GM21737 (cell line): ENCODE results near the gene CNTN6.

Experiments
- ATAC-seq: cut with Tn5 transposase; IDR thresholded peaks from one replicate; pipeline ENCODE4 v1.9.1; 2021; ENCODE audit warnings: mild to moderate bottlenecking, moderate library complexity; ENCODE audit not compliant: unreplicated experiment

CNTN6 gene

GRCh38 chr3:1092771-1093170 is at the start of gene CNTN6:
Gene CNTN6, plus strand, starts transcription at chr3:1093024. Its CDS starts 54,985 bp downstream, at chr3:1148009.
- ATAC-seq, result no peak

- ATAC-seq, result no peak
Observed at GRCh38 chr3:1048558-1048957, 44.3 kb upstream of the CNTN6 start.

- no peak for ATAC-seq
Observed at GRCh38 chr3:1055870-1056269, 37.0 kb upstream of the CNTN6 start.

- no peak for ATAC-seq
Observed at GRCh38 chr3:1056744-1057143, 36.1 kb upstream of the CNTN6 start.

GRCh38 chr3:1057436-1057835 is 35.4 kb upstream of the CNTN6 start:
- no peak for ATAC-seq

GRCh38 chr3:1068985-1069384 is 23.8 kb upstream of the CNTN6 start:
- ATAC-seq, result no peak

- no peak for ATAC-seq
Observed at GRCh38 chr3:1072041-1072440, 20.8 kb upstream of the CNTN6 start.

- no peak for ATAC-seq
Observed at GRCh38 chr3:1079662-1080061, 13.2 kb upstream of the CNTN6 start.

GRCh38 chr3:1082108-1082507 is 10.7 kb upstream of the CNTN6 start:
- ATAC-seq, result no peak

- ATAC-seq, result no peak
Observed at GRCh38 chr3:1087066-1087560, 5.7 kb upstream of the CNTN6 start.

GRCh38 chr3:1088503-1088902 is 4.3 kb upstream of the CNTN6 start:
- no peak for ATAC-seq

- no peak for ATAC-seq
Observed at GRCh38 chr3:1091286-1091685, 1.5 kb upstream of the CNTN6 start.

GRCh38 chr3:1092061-1092460 is 763 bp upstream of the CNTN6 start:
- no peak for ATAC-seq

- no peak for ATAC-seq
Observed at GRCh38 chr3:1093217-1093616, 393 bp downstream of the CNTN6 start.

GRCh38 chr3:1103525-1103924 is 10.7 kb downstream of the CNTN6 start:
- no peak for ATAC-seq

GRCh38 chr3:1117843-1118473 is 25.1 kb downstream of the CNTN6 start:
- ATAC-seq, result no peak

- ATAC-seq, result no peak
Observed at GRCh38 chr3:1131166-1131565, 38.3 kb downstream of the CNTN6 start.

GRCh38 chr3:1135194-1135593 is 42.4 kb downstream of the CNTN6 start:
- ATAC-seq, result no peak

- no peak for ATAC-seq
Observed at GRCh38 chr3:1138036-1138435, 45.2 kb downstream of the CNTN6 start.

- no peak for ATAC-seq
Observed at GRCh38 chr3:1139071-1139470, 46.2 kb downstream of the CNTN6 start.

- no peak for ATAC-seq
Observed at GRCh38 chr3:1147326-1147725, 54.5 kb downstream of the CNTN6 start.

- ATAC-seq, result no peak
Observed at GRCh38 chr3:1147819-1148218, 55.0 kb downstream of the CNTN6 start.

GRCh38 chr3:1164101-1164500 is 71.3 kb downstream of the CNTN6 start:
- ATAC-seq, result no peak
